ENCODE measurements around the gene CRAMP1. TPM values are rescaled to one million over a fixed set of nuclear protein-coding genes. Genes with fewer than 3 reads are reported as not detected.

Gene CRAMP1
- total and polyA plus RNA-seq, 2 of the 8 experiments (the other 6 are each of a cell fraction or from before 2014, with no cell fraction given) = 19.2 to 23.2 TPM

DNA sequence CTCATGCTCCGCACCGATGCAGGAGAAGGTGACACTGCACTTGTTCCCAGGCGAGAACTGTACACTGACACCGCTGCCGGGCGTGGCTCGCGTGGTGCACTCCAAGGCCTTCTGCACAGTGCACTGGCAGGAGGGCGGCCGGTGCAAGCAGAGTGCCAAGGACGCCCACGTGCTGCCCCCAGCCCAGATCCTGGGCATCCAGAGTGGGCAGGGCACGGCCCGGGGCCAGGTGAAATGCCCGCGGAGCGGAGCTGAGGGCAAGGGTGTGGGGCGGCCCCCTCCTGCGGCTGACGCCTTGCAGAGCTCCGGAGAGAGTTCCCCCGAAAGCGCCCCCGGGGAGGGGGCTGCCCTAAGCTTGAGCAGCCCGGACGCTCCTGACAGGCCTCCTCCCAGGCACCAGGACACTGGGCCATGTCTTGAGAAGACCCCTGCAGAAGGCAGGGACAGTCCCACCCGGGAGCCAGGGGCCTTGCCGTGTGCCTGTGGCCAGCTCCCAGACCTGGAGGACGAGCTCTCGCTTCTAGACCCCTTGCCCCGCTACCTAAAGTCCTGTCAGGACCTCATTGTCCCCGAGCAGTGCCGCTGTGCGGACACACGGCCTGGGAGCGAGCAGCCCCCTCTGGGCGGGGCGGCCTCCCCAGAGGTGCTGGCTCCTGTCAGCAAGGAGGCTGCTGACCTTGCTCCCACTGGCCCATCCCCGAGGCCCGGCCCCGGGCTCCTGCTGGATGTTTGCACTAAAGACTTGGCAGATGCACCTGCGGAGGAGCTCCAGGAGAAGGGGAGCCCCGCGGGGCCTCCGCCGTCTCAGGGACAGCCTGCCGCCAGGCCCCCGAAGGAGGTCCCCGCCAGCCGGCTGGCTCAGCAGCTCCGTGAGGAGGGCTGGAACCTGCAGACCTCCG lies 44.0 kb downstream of the CRAMP1 start (continued):
- TF ChIP-seq POLR2A (IDR thresholded peaks at IDR 0.05; ENCODE audit: control extremely low read depth in 1 of 2, low read depth in 2 of 2, low read length in 2 of 2) (no peak), RXRA (IDR thresholded peaks at IDR 0.05; ENCODE audit: insufficient read depth, low read depth, low read length) (no peak), BRCA1 (IDR thresholded peaks at IDR 0.05; ENCODE audit: low read depth, low read length) (no peak), YY1 (IDR thresholded peaks at IDR 0.05; ENCODE audit: low read depth, low read length) (no peak)
